ENCODE results near the gene KDM7A.

The KDM7A gene

DNA sequence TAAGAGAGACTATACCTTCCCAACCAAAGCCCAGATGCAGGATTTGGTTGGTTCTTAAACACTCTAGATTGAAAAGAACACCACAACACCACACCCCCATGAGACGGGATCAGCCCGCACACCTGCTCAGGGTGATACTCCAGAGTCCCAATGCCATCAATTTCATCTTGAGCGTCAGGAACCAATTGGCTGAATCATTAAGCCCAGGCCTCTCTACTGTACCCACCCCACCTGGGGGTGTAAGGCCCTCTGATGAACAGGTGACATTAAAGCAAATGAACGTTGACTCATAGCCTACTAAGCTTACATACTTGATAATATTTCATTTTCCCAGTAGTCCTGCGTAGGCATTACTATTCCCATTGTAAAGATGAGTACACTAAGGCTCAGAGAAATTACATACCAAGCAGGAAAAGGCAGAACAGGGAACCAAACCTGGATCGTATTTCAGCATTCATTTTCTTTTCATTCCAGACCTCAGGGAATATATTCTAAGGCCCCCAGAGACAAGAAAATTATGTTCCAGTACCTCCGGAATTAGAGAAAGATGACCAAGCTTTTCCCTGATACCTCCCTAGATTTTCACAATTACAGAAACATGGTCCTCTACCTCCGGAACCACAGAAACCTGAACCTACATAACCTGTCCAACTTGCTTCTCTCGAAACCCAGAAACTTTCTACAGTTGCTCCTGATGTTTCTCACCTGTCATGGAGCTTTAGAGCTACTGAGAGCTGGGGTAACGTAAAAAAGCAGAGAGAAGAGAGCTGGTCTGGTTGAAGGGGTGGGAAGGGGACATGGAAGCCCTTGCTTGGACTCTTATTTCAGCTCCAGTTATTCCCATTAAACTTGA is 43.1 kb upstream of the KDM7A start:
- no peak for DNase-seq (ENCODE audit: low read depth in 1 of 2, low spot score in 1 of 2)
- Histone ChIP-seq H3K4me3 (replicated peaks; ENCODE audit: insufficient read depth, low read length) (no peak overlapping the region), H3K27me3 (ENCODE audit: insufficient read depth, poor library complexity, severe bottlenecking) (peaks cover 6% of the 10 kb centered on the region), H3K27ac (replicated peaks) (no peak overlapping the region)
- TF ChIP-seq, protein P1, sequence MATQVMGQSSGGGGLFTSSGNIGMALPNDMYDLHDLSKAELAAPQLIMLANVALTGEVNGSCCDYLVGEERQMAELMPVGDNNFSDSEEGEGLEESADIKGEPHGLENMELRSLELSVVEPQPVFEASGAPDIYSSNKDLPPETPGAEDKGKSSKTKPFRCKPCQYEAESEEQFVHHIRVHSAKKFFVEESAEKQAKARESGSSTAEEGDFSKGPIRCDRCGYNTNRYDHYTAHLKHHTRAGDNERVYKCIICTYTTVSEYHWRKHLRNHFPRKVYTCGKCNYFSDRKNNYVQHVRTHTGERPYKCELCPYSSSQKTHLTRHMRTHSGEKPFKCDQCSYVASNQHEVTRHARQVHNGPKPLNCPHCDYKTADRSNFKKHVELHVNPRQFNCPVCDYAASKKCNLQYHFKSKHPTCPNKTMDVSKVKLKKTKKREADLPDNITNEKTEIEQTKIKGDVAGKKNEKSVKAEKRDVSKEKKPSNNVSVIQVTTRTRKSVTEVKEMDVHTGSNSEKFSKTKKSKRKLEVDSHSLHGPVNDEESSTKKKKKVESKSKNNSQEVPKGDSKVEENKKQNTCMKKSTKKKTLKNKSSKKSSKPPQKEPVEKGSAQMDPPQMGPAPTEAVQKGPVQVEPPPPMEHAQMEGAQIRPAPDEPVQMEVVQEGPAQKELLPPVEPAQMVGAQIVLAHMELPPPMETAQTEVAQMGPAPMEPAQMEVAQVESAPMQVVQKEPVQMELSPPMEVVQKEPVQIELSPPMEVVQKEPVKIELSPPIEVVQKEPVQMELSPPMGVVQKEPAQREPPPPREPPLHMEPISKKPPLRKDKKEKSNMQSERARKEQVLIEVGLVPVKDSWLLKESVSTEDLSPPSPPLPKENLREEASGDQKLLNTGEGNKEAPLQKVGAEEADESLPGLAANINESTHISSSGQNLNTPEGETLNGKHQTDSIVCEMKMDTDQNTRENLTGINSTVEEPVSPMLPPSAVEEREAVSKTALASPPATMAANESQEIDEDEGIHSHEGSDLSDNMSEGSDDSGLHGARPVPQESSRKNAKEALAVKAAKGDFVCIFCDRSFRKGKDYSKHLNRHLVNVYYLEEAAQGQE (IDR thresholded peaks at IDR 0.05; ENCODE audit: insufficient replicate concordance, low read depth), result no peak
- TF ChIP-seq CTCF (IDR thresholded peaks at IDR 0.05; ENCODE audit: insufficient read depth, low read length), result no peak
- no peak for TF ChIP-seq SPI1 (IDR thresholded peaks at IDR 0.05; ENCODE audit: borderline replicate concordance, low read depth)

DNA sequence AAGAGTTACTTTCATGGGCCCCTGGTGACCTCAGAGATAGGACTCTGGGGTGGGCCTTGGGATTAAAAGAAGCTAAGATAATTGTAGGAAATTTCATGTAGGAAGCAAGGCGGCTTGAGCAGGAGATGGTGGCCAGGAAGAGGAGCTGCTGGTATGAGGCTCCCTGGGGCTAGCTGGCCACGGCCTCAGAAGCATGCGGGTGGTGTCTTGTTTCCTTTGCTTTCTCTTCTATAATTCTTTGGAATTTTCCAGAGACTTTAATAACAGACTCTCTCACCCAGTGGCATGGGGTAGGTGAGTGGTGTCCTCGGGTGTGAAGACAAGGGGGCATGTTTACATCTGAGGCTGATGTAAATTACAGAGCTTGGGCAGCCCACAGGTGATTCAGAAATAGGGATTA is 41.9 kb upstream of the KDM7A start:
- H3K27me3 ChIP-seq (ENCODE audit: insufficient read depth, poor library complexity, severe bottlenecking), result peaks cover 4% of the 10 kb centered on the region
- TF ChIP-seq CTCF (IDR thresholded peaks at IDR 0.05; ENCODE audit: insufficient read depth, low read length), result no peak
- TF ChIP-seq POLR2AphosphoS5 (IDR thresholded peaks at IDR 0.05; ENCODE audit: low read depth), result no peak
- DNase-seq (ENCODE audit: low read depth in 1 of 2, low spot score in 1 of 2), result no peak
- no peak overlapping the region for H3K27ac ChIP-seq (replicated peaks)
- H3K4me3 ChIP-seq (replicated peaks; ENCODE audit: insufficient read depth, low read length), result no peak overlapping the region

- TF ChIP-seq, protein P1 (IDR thresholded peaks at IDR 0.05; ENCODE audit: insufficient replicate concordance, low read depth), result no peak
- TF ChIP-seq GABPA (IDR thresholded peaks at IDR 0.05; ENCODE audit: low read depth) (no peak), POLR2AphosphoS5 (IDR thresholded peaks at IDR 0.05; ENCODE audit: low read depth) (no peak), SPI1 (IDR thresholded peaks at IDR 0.05; ENCODE audit: borderline replicate concordance, low read depth) (no peak), CTCF (IDR thresholded peaks at IDR 0.05; ENCODE audit: insufficient read depth, low read length) (no peak)
- H3K27ac ChIP-seq (replicated peaks), result no peak overlapping the region
- peaks cover 1% of the 10 kb centered on the region for H3K27me3 ChIP-seq (ENCODE audit: insufficient read depth, poor library complexity, severe bottlenecking)
- H3K4me3 ChIP-seq (replicated peaks; ENCODE audit: insufficient read depth, low read length), result no peak overlapping the region
- no peak for DNase-seq (ENCODE audit: low read depth in 1 of 2, low spot score in 1 of 2)
These were observed 41.1 kb upstream of the KDM7A start for GRCh38 chr7:140217750-140218501.
